K562 (cell line): ENCODE data around the gene HEATR1. TPM values are rescaled to one million over a fixed set of nuclear protein-coding genes. Genes with fewer than 3 reads are reported as not detected.

Source experiments
- AFF1 ChIP-seq, 2 experiments: fragments of 450-650 bp; IDR thresholded peaks; 2 replicates each; pipeline ENCODE4 v1.6.1; 2018; ENCODE audit warnings: mild to moderate bottlenecking in 2 of 2, low read depth in 1 of 2; ENCODE audit not compliant: partially characterized antibody in 2 of 2
- BCLAF1 ChIP-seq, 2 experiments: fragments of 450-650 bp in 1 of 2; IDR thresholded peaks; 2 replicates each; pipeline ENCODE4 v1.6.1; 2011 to 2017; ENCODE audit warnings: low read depth in 2 of 2, antibody characterized with exemption in 1 of 2, borderline replicate concordance in 1 of 2, low read length in 1 of 2, mild to moderate bottlenecking in 1 of 2, mixed read lengths in 1 of 2; ENCODE audit not compliant: control insufficient read depth in 1 of 2
- BCOR ChIP-seq: fragments of 450-650 bp; IDR thresholded peaks from 2 replicates; pipeline ENCODE4 v1.6.1; 2016
- BRD4 ChIP-seq: fragments of 200-600 bp; sonication (generic); IDR thresholded peaks from 2 replicates; pipeline ENCODE4 v1.6.1; 2017; ENCODE audit warnings: inconsistent platforms
- GABPA ChIP-seq: fragments of 200-800 bp; sonication (Bioruptor generic); conservative IDR thresholded peaks from 2 replicates; pipeline ENCODE4 v1.6.1; 2016; ENCODE audit warnings: low read depth, missing genetic modification characterization, missing compliant biosample characterization
- GATAD2B ChIP-seq: fragments of 450-650 bp; IDR thresholded peaks from 2 replicates; pipeline ENCODE4 v1.6.1; 2017; ENCODE audit warnings: mild to moderate bottlenecking, borderline replicate concordance
- POLR2A ChIP-seq: fragments of 450-650 bp; conservative IDR thresholded peaks from 2 replicates; pipeline ENCODE4 v1.6.1; 2016
- PREB ChIP-seq: sonication (generic); formaldehyde crosslinking; IDR thresholded peaks from 2 replicates; pipeline ENCODE4 v1.8.1; 2023; ENCODE audit warnings: mild to moderate bottlenecking, missing genetic modification reagents
- RBFOX2 ChIP-seq: fragments of 200-400 bp; formaldehyde crosslinking; IDR thresholded peaks from 2 replicates; pipeline ENCODE4 v1.6.1; 2017; ENCODE audit warnings: low read depth, mild to moderate bottlenecking, low read length, moderate library complexity
- TFAM ChIP-seq: fragments of 250-450 bp; sonication (Bioruptor Pico); conservative IDR thresholded peaks from 2 replicates; pipeline ENCODE4 v1.5.0; 2021; ENCODE audit warnings: mild to moderate bottlenecking, moderate library complexity
- THAP12 ChIP-seq: fragments of 250-450 bp; sonication (Bioruptor Pico); IDR thresholded peaks from 2 replicates; pipeline ENCODE4 v1.9.0; 2021; ENCODE audit warnings: mild to moderate bottlenecking, inconsistent platforms
- TOE1 ChIP-seq, 2 experiments: fragments of 450-650 bp in 1 of 2; sonication (generic) in 1 of 2; formaldehyde crosslinking in 1 of 2; IDR thresholded peaks; 2 replicates each; pipeline versions ENCODE4 v1.7.1 to v1.8.0; 2016 to 2022; ENCODE audit warnings: borderline replicate concordance in 2 of 2, mild to moderate bottlenecking in 2 of 2, antibody characterized with exemption in 1 of 2, inconsistent platforms in 1 of 2, low read depth in 1 of 2, missing genetic modification reagents in 1 of 2, moderate library complexity in 1 of 2
- VEZF1 ChIP-seq: fragments of 200-800 bp; sonication (Bioruptor generic); IDR thresholded peaks from 2 replicates; pipeline ENCODE4 v1.6.1; 2017; ENCODE audit warnings: missing genetic modification characterization, missing compliant biosample characterization
- ZNF324 ChIP-seq: fragments of 250-450 bp; sonication (Bioruptor Pico); IDR thresholded peaks from 2 replicates; pipeline ENCODE4 v1.4.0; 2020; ENCODE audit warnings: mild to moderate bottlenecking
- polyA plus RNA-seq, 8 experiments: library from polyadenylated mRNA; depleted of rRNA in 4 of 8; stranded (reverse) in 5 of 8; unstranded in 3 of 8; fragments of >200 nt; fragmentation: Nextera tagmentation in 2 of 8; fragmentation: Illumina TruSeq in 1 of 8; extraction: Ambion mirVana in 2 of 8; extraction: Trizol in 1 of 8; gene quantifications; 2 replicates each; pipeline versions ENCODE4 v1.2.1 to v1.2.3, GENCODE V29; 2011 to 2014; ENCODE audit warnings: inconsistent platforms in 1 of 8, missing spikeins in 1 of 8
- total RNA-seq, 7 experiments: library from RNA; depleted of rRNA in 6 of 7; stranded (reverse); fragments of >200 nt in 6 of 7; fragmentation: Illumina TruSeq in 2 of 7; extraction: Trizol in 2 of 7; gene quantifications; 2 replicates each; pipeline versions ENCODE4 v1.2.1 to v1.2.3, GENCODE V29; 2011 to 2021; ENCODE audit warnings: low replicate concordance in 1 of 7

Gene HEATR1
- total and polyA plus RNA-seq, 9 of the 15 experiments (the other 6 are each of a cell fraction or from before 2014, with no cell fraction given) = 28.3 to 108 (median 50.9) TPM

GRCh38 chr1:236532850-236533249 lies 71.5 kb downstream of the HEATR1 start (continued):
- TF ChIP-seq PREB (CRISPR knock-in tag) (no peak), VEZF1 (CRISPR knock-in tag) (0 out of 2 replicates have a peak, but pooled peaks have one; percentile 25), BRD4 (no peak), AFF1 (IDR thresholded peaks at IDR 0.05; ENCODE audit: low read depth in 1 of 2, partially characterized antibody in 2 of 2) (no peak), TFAM (no peak), BCOR (peak; percentile 80), ZNF324 (CRISPR knock-in tag) (no peak), GATAD2B (no peak), THAP12 (CRISPR knock-in tag) (no peak), POLR2A (no peak), BCLAF1 (IDR thresholded peaks at IDR 0.05; ENCODE audit: borderline replicate concordance in 1 of 2, control insufficient read depth in 1 of 2, low read depth in 2 of 2, low read length in 1 of 2) (no peak), GABPA (tag) (no peak), RBFOX2 (no peak), TOE1 (IDR thresholded peaks at IDR 0.05; ENCODE audit: borderline replicate concordance) (0 out of 2 replicates have a peak, but pooled peaks have one; percentile 12), TOE1 (CRISPR knock-in tag; IDR thresholded peaks at IDR 0.05; ENCODE audit: borderline replicate concordance, low read depth) (no peak)
